Hepatocyte (in vitro differentiated cells): ENCODE data around the gene TRIM60.
"Not testable (repeated sequence)": the region's sequence is repeated elsewhere in the genome, so short reads cannot be mapped to it uniquely, and the experiment has no call there.

Experiments
- EZH2 ChIP-seq: fragments of 200-600 bp; sonication (generic); IDR thresholded peaks from 2 replicates; pipeline ENCODE4 v1.6.1; 2016; ENCODE audit warnings: antibody characterized with exemption, mild to moderate bottlenecking, borderline replicate concordance
- EZH2phosphoT487 ChIP-seq: fragments of 200-600 bp; sonication (generic); IDR thresholded peaks from one replicate; pipeline ENCODE4 v1.6.1; 2018; ENCODE audit warnings: antibody characterized with exemption, mild to moderate bottlenecking, low read depth, moderate library complexity; ENCODE audit not compliant: unreplicated experiment, severe bottlenecking
- TF ChIP-seq, protein P1 (sequence below): fragments of 200-600 bp; sonication (generic); IDR thresholded peaks from 2 replicates; pipeline ENCODE4 v1.5.1; 2016; ENCODE audit warnings: antibody characterized with exemption, mild to moderate bottlenecking; ENCODE audit not compliant: poor library complexity

DNA sequence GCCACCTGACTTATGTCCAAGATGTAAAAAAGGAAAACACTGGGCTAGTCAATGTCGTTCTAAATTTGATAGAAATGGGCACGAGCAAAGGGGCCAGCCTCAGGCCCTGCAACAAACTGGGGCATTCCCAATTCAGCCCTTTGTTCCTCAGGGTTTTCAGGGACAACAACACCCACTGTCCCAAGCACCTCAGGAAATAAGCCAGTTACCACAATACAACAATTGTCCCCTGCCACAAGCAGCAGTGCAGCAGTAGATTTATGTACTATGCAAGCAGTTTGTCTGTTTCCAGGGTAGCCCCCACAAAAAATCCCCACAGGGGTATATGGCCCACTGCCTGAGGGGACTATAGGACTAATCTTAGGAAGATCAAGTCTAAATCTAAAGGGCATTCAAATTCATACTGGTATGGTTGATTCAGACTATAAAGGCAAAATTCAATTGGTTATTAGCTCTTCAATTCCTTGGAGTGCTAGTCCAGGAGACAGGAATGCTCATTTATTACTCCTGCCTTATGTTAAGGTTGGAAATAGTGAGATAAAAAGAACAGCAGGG is 33.2 kb upstream of the TRIM60 start:
- TF ChIP-seq, protein P1, sequence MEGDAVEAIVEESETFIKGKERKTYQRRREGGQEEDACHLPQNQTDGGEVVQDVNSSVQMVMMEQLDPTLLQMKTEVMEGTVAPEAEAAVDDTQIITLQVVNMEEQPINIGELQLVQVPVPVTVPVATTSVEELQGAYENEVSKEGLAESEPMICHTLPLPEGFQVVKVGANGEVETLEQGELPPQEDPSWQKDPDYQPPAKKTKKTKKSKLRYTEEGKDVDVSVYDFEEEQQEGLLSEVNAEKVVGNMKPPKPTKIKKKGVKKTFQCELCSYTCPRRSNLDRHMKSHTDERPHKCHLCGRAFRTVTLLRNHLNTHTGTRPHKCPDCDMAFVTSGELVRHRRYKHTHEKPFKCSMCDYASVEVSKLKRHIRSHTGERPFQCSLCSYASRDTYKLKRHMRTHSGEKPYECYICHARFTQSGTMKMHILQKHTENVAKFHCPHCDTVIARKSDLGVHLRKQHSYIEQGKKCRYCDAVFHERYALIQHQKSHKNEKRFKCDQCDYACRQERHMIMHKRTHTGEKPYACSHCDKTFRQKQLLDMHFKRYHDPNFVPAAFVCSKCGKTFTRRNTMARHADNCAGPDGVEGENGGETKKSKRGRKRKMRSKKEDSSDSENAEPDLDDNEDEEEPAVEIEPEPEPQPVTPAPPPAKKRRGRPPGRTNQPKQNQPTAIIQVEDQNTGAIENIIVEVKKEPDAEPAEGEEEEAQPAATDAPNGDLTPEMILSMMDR, result not testable (repeated sequence)
- TF ChIP-seq EZH2, EZH2phosphoT487: not testable (repeated sequence)
